C4-2B (cell line): ENCODE data around the gene SLC6A6.
"Not testable (repeated sequence)": the region's sequence is repeated elsewhere in the genome, so short reads cannot be mapped to it uniquely, and the experiment has no call there.

Source experiments
- H3K27ac ChIP-seq: fragments of 450-650 bp; 2 replicates; pipeline ENCODE4 v1.5.1; 2017
- ZFX ChIP-seq: fragments of 450-650 bp; IDR thresholded peaks from 2 replicates; pipeline ENCODE4 v1.6.1; 2017
- TF ChIP-seq, protein P1 (sequence below): fragments of 450-650 bp; conservative IDR thresholded peaks from 2 replicates; pipeline ENCODE4 v1.5.1; 2017; ENCODE audit warnings: mild to moderate bottlenecking

SLC6A6 gene

DNA sequence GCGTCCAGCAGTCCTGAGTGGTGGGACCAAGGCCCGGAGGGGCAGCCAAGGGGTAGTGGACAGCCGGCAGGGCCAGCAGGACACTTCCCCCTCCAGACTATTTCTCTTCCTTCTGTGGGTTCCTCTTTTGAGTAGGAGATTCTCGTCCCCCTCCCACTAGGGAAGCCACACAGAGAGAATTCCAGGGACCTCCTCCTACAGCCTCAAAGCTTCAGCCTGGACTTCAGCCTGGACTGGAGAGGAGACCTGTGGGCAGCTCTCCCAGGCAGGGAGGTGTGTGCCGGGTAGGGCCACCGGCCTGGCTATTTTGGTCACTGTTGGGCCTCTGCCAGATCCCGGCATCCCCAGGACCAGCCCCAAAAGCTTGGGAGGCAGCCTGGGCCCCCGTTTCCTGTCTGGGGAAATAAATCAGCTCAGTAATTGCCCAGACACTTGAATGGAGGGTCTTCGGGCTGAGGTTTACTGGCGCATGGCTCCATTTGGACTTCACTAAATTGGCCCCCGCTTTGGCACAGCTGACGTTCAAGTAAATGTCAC is 1.3 kb downstream of the SLC6A6 start:
- H3K27ac ChIP-seq = peak overlapping the region; percentile 76
- TF ChIP-seq, protein P1, sequence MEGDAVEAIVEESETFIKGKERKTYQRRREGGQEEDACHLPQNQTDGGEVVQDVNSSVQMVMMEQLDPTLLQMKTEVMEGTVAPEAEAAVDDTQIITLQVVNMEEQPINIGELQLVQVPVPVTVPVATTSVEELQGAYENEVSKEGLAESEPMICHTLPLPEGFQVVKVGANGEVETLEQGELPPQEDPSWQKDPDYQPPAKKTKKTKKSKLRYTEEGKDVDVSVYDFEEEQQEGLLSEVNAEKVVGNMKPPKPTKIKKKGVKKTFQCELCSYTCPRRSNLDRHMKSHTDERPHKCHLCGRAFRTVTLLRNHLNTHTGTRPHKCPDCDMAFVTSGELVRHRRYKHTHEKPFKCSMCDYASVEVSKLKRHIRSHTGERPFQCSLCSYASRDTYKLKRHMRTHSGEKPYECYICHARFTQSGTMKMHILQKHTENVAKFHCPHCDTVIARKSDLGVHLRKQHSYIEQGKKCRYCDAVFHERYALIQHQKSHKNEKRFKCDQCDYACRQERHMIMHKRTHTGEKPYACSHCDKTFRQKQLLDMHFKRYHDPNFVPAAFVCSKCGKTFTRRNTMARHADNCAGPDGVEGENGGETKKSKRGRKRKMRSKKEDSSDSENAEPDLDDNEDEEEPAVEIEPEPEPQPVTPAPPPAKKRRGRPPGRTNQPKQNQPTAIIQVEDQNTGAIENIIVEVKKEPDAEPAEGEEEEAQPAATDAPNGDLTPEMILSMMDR = no peak
- no peak for TF ChIP-seq ZFX

DNA sequence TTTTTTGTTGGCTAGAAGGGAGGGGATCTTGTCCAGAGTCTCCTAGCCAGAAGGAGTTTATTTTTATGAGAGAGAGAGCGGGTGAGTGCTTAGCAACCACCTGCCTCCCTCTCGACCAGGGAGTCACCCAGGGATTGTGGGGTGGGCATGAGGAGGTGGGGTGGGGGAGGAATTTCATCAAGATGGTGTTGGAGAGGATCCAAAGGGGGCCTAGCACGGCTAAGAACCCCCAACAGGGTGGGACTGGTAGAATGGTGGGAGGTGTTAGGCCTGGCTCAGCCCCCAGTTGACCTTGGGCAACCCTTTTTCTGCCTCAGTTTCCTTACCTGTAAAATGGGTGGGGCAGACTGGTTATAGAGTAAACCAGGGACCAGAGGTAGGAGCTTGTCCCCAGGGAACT is 1.8 kb downstream of the SLC6A6 start:
- H3K27ac ChIP-seq = no peak overlapping the region
- no peak for TF ChIP-seq ZFX
- TF ChIP-seq, protein P1 = no peak

DNA sequence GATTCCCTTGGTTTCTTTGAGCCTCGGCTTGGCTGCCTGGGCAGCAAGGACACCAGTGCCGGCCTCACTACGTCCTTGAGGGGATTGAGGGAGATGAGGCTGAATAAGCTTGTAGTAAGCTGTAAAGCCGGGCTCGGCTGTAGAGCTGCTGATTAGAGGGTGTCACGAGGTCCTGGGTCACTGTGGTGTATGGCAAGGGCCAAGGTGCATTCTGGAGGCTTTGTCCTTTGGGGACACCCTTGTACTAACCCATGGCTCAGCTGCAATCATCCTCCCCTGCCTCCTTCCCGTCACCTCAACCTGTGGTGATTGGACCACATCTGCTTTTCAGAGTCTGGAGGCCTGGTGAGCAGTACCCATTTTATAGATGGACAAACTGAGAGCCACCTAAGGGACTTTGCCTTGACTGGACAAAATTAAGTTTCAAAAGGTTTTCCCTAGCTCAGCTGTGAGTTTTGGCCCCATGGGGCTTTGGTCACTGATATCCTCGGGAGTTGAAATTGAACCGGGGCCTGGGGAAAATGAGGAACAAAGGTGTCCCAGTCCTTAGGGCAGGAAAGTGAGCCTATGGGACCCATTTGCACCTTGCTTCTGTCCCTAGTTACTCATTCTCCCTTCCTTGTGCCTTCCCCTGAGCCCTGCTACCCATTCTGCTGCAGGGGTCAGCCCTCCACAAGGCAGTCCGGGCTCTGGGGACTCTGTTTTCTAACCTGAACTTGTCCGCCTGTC is 2.4 kb downstream of the SLC6A6 start:
- no peak overlapping the region for H3K27ac ChIP-seq

DNA sequence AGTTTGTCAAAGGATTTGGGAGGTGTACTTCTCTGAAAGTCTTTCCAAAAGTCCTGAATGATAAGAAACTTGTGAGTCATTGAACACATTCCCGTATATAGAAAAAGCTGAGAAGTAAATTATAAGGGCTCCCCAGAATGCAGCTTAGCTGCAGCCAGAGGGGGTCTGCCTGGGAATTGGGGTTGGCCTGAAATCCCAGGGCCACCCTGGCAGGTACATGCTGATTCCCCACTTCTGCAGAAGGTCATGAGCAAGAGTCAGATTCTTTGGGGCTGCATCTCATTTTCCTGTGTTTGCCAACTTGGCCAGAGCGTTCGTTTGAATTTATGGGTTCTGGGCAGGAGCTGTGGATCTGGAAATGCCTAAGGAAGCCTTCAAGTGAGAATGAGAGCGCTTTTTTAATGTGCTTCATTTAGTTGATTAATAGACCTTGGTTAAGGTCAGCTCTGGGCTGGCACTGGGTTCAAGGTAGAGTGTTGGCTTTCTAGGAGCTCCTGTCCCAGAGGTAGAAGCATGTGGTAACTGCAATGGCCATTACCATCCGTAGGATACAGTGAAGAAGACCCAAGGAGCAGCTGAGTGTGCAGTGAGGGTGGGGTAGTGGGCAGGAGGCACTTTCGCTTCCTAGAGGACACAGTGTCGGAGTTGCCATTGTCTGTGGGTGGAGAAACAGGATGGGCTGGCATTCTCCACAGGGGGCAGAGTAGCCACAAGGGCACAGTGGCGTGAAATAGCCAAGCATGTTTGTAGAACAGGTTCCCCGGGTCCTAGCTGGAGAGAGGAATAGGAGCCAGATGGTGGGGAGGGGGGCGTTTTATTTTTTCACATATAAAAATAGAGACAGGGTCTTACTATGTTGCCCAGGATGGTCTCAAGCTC is 3.2 kb downstream of the SLC6A6 start:
- H3K27ac ChIP-seq = no peak overlapping the region
- TF ChIP-seq, protein P1 = no peak; the same call in 1 of the 2 replicates
- no peak for TF ChIP-seq ZFX

More for the DNA sequence above, 2.4 kb downstream of the SLC6A6 start:
- no peak for TF ChIP-seq ZFX
- TF ChIP-seq, protein P1 = no peak

DNA sequence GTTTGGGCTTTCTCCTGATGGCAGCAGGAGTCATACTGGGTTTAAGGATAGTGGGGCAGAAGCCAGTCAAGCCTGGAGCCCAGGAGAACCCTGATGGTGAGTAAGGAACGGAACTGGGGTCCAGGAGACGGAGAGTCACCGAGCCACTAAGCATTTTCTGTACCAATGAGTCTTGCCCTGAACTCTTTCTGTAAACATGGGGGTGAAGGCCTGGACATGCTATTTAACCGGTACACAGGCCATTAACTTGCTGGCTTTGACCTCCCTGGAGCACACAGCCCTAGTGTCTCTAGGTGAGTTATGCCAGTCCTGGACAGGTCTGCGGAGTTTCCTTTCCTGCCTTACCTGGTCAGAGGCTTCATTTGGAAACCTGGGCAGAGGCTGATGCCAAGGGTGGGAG is 3.9 kb downstream of the SLC6A6 start:
- TF ChIP-seq, protein P1 = no peak
- no peak for TF ChIP-seq ZFX
- H3K27ac ChIP-seq = no peak overlapping the region

DNA sequence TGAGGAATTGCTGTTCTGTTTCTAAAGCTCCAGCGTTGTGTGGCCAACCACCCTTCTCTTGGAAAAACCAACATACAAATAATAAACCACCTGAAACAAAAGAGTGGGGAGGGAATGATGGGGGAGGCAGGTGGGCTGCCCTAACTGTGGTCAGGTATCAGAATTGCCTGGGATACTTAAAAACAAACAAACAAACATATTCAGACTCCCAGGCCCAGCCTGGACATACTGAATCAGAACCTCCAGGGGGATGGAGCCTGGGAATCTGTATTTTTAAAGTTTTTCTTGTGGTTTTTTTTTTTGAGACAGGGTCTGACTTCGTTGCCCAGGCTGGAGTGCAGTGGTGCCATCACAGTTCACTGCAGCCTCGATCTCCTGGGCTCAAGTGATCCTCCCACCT is 4.4 kb downstream of the SLC6A6 start:
- no peak for TF ChIP-seq ZFX
- TF ChIP-seq, protein P1 = no peak
- no peak overlapping the region for H3K27ac ChIP-seq

DNA sequence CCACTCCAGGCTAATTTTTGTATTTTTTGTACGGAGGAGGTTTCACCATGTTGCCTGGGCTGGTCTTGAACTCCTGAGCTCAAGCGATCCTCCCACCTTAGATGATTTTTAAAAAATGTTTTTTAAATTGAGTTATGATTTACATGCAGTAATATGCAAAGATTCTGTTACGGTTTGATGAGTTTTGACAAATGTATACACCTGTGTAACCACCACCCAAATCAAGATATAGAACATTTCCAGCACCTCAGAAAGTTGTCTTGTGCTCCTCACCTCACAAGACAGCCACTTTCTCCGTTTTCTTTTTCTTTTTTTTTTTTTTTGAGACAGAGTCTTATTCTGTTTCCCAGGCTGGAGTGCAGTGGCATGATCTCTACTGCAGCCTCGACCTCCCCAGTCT is 4.8 kb downstream of the SLC6A6 start:
- TF ChIP-seq, protein P1 = no peak
- TF ChIP-seq ZFX = no peak
- no peak overlapping the region for H3K27ac ChIP-seq

DNA sequence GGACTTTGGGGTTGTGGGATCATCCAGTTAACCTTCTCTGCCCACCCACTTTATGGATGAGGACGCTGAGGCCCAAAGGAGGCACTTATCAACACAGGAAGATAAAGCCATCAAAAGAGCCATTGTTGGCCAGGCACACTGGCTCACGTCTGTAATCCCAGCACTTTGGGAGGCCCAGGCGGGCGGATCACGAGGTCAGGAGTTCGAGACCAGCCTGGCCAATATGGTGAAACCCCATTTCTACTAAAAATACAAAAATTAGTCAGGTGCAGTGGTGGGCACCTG is 7.3 kb downstream of the SLC6A6 start:
- H3K27ac ChIP-seq = not testable (repeated sequence)
